ENCODE measurements around the gene HMCN1.

The HMCN1 gene

DNA sequence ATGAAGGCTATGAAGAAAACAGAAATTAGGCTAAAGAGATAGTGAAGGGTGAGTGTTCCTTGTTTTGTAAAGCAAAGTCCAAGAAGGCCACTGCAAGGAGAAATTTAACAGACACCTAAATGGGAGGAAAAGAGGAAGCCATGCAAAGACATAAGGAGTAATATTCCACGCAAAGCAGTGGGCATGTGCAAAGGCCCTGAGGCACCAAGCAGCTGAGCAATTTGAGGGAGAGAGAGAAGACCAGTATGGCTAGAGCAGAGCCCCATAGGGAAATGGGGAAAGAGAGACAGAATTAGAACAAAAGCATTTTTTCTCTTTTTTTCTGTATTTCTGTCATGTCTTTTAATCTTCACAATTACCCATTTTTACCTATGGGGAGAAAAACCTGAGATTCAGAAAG lies 486.7 kb downstream of the HMCN1 start:
- DNase-seq (ENCODE audit: low spot score) (no peak), FAIRE-seq (no peak)

DNA sequence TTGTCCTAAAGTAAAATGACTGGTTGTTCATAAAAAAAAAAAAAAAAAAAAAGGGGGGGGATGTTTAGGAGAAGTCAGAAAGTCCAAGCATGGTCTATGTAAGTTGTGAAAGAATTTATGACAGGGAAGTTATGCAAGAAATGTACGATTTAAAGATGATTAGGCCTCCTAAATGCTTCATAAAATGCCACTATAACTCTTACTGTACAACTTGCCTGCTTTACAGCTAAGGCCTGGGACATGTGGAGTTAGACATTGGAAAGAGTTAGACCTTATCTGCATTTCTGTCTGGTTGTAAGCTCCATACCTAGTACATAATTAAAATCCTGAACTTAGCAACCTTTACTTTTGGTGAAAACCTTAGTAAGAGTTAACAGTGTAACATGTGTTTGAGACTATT lies 490.9 kb downstream of the HMCN1 start:
- DNase-seq (ENCODE audit: low spot score) = no peak
- no peak for FAIRE-seq

DNA sequence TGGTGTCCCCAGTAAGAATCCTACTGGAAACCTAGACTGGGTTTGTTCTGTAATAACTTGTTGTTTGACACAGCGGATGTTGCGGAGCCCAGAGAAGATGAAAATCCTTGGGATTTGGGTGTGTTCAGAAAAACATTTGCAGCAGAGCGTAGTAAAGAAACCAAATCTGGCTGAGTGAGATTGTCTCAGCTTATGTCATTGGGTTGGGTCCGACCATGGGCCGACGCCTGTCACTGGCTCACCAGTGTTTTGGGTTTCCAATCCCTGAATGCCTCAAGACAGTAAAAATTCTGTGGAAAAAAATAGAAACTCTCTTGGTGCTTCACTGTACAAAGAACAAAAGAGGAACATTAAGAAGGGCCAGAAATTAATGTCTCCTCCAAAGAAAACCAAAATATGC lies 494.6 kb downstream of the HMCN1 start:
- FAIRE-seq (no peak), DNase-seq (ENCODE audit: low spot score) (no peak)

DNA sequence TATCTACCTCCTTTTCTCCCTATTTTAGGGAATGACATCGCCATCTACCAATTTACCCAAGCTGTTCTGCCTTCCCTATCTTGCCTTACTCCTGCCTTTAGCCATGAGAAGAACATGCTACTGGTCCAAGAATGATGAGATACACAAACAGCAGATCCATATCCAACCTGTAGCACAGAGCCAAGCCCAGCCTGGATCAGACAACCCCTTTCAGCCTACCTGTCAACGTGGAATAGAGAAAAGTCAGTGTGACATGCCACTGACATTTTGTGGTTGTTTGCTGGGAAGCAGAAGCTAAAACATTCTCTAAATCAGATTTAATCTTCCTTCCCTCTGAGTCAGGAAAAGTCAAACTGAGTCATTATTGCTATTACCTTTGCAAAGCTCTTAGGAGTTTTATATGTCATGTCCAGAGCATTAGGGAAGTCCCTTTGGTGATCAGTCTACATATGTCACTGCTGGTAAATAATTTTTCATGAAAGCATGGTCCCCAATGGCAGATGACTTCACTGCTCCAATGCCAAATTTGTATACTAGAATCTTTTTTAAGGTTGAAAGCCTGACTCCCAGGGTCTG lies 497.8 kb downstream of the HMCN1 start:
- DNase-seq (ENCODE audit: low spot score) (no peak), FAIRE-seq (no peak)

DNA sequence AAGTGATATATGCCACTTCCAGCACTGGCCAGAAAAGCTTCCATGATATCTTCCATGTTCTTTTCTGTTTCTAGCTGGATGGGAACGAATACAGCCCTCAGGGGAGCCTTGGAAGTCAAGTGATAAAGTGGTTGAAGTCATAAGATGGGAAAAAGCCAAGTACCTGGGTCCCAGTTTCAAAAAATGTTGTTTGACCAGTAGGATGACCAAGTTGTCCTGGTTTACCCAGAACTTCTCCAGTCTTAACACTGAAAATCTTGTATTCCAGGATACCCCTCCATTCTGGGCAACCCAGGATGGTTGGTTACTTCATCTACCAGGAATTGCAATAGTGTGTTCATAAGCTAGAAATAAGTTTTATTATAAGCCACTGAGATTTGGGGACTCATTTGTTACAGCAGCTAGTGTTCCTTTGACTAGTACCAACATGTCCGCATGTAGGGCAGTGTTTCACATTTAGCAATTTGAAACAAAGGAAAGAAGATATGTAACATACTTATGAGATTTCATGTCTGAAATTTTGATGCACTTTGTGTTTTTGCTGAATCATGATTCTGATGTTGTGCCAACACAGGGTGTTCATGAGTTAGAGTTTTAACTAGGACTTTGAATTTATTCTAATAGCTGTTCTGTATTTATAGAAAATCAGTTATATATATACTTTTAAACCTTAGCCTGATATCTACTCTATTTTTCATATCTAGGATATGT lies 500.9 kb downstream of the HMCN1 start:
- DNase-seq (ENCODE audit: low spot score) = no peak
- no peak for FAIRE-seq

DNA sequence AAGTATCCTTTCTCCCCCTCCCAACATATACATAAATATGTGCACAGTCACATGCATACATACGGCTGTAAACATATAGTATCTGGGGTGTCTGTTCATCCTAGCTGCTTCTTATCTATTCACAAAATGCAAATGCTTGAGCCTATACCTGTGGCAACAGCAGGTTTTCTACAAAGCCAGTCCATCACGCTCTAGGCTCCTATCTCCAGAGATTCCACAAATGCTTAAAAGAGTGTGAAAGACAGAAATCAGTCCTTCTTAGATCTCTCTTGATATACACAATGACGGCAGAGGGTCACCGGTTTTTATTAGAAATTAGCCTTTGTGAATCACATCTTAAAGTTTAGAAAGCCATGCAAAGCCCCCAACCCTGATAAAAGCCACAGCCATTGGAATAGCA lies 501.5 kb downstream of the HMCN1 start:
- FAIRE-seq (no peak), DNase-seq (ENCODE audit: low spot score) (no peak)

DNA sequence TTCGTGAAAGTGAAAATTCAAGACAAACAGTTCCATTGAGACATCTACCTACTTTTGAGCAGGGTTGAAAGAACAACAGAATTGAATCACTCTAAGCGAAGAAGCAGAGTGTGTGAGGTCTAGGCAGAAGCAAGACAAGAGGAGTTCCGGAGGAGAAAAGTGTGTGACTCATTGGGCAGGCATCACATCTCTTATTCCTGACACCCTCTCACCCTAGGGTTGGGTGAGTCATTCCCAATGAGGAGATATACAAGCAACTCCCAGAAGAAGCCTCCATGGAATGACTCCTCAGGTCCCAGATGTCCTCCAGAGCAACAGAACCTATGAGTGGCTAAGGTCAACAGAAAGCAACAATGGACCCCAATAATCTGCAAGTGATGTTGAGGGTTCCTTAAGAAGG lies 502.7 kb downstream of the HMCN1 start:
- DNase-seq (ENCODE audit: low spot score) = peak; percentile 86
- FAIRE-seq = no peak

DNA sequence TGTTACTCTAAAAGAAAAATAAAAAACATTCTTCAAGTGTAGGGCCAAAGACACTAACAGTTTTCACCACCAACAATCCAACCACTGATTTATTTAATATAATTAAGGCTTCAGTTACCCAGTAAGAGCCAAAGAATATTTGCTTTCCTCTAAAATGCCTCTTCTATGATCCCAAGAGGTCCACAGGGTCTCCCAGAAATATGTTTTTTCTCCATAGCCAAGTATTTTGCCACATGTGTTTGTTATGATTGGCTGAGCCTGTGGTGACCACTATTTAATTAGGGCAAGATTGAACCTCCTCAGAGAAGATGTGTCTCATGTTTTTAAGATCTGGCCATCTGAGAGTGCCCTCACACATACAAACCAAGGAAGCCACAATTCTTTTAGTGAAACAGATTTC lies 505.0 kb downstream of the HMCN1 start:
- FAIRE-seq = no peak
- no peak for DNase-seq (ENCODE audit: low spot score)

DNA sequence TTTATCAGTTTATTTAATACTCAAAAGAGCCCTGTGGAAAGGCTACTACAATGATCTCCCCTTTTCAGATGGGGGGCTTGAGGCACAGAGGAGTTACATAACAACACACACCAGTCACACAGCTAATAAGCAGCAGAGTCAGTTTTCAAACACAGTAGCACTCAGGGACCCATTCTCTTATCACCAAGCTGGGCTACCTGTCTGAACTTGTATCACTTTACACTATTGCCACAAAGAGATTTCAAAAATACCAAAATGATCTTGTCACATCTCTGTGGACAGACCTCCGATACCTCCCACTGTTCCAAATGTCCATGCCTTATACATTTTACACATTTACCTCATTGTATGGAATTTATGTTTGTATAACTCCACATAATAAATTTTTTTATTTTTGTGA lies 506.2 kb downstream of the HMCN1 start:
- DNase-seq (ENCODE audit: low spot score) (no peak), FAIRE-seq (no peak)

All from urothelium cell line (cell line).